Left colon (tissue), 2 donors: Measurements from ENCODE around the gene DEFB110. TPM values are rescaled to one million over a fixed set of nuclear protein-coding genes. Genes with fewer than 3 reads are reported as not detected.

ENCODE experiments used
- ATAC-seq: fragments of 200-7000 bp; cut with Tn5 transposase; one replicate; pipeline ENCODE4 v1.9.1; 2020; ENCODE audit warnings: mild to moderate bottlenecking, moderate library complexity
- DNase-seq, 2 donors: peaks; one replicate each; pipeline ENCODE4 v3.0.0-alpha.2; 2020
- intact Hi-C, 2 donors: fragments of 100-400 bp; cut with DNase I in 1 of 2; cut with micrococcal nuclease in 1 of 2; formaldehyde crosslinking; loops; one replicate each; pipeline versions ENCODE4 v1.11.2 to v1.14.0; 2022; cut with DNase I, micrococcal nuclease
- long read RNA-seq: library from polyadenylated mRNA; unstranded; transcript quantifications from one replicate; pipeline ENCODE4 v2.0.0, GENCODE V29; 2021
- total RNA-seq, 2 donors: library from RNA; stranded (reverse); fragmentation: NEBNext Ultra II Directional; extraction: Animal tissue kit (Norgen Biotek cat#: 25700); gene quantifications; one replicate each; pipeline ENCODE4 v1.2.1, GENCODE V29; 2021
- donor health status: DM: no; HTN: no; CAD: no.
- donor health status: DM: yes; HTN: yes; CAD: no.

DEFB110 gene
- not detected for total RNA-seq
- long read RNA-seq = 0 reads

DNA sequence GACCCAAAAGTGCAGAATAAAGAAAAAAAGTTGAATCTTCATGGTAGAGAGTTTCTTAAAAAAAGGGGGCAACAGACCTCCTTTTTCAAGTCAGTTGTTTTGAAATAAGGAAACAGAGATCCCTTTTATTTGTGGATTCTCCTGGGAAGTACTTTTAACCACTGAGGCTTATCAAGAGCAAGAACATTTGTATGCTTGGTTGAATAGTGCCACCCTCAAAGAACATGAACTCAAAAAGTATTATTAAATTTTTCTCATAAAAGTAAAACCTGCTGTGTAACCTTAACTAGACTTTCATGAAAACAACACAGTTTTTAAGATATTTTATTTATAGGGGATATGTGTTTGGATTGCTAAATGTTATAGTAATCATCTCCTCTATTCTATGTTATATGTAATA lies at the start of gene DEFB110:
DEFB110 (minus strand) TSS at position 101 of the 400 bp plus-strand sequence; CDS start at position 42, 59 bp downstream.
- intact Hi-C loops = no loop called here
- ATAC-seq (no peak), DNase-seq (no peak)

- no peak for DNase-seq
- intact Hi-C loops = no loop called here
- no peak for ATAC-seq
Measured at GRCh38 chr6:50070101-50070500, 48.3 kb upstream of the DEFB110 start.

DNA sequence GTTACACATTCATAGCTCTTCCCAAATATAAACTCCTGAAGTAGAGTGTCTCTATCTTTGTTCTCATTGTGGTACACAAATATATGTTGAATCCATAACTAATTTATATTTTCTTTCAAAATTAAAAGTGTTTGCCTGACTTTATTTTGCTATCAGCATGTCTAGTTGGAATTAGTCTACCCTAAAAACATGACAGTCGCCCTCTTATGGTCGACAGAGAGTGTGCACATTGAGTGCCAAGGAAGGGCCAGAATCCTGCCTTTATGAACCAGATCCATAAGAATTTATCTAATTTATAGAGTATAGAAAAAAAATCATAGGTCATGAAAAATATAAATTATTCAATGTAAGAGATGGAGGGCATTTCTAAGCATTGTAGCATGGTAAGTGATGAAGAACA lies 40.3 kb upstream of the DEFB110 start:
- intact Hi-C loops = no loop called here
- ATAC-seq = no peak
- no peak for DNase-seq

DNA sequence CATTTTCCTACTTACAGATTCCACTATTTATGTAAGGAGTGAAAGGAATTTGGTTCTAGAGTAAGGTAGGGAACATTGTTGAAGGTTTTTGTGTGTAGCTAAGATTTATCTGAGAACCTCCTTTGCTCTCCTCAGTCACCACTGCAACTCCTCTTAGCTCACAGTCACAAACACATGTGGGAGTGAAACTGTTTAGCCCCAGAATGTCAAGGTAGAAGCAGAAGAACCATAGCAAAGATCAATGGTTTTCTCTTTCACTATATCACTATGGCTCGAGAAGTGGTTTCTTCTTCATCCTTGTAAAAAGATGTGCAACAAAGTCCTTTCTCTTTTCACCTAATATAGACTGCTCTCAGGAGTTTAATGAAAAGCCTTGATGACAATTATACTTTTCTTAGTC lies 34.4 kb upstream of the DEFB110 start:
- no peak for ATAC-seq
- DNase-seq = no peak
- intact Hi-C loops = no loop called here

DNA sequence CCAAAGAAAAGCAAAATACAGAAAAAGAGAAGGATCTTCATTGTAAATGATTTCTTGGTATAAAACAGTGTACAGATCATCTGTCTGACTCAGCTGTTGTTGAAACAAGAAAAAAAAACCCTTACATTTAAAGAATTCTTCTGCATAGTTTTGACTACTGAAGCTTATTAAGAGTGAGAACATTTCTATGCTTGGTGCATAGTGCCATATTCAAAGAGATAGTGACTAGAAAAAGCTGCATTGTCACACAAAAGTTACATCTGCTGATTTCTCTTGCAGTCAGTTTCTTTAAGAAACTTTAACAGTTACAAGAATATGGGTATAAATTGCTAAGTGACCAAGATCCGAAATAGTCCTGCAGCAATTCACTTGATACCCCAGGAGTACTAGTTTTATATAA lies 28.0 kb upstream of the DEFB110 start, which contains the start of gene DEFB112:
DEFB112 (minus strand) TSS at position 101 of the 400 bp plus-strand sequence; CDS start at position 41, 60 bp downstream.
- intact Hi-C loops = no loop called here
- DNase-seq (no peak), ATAC-seq (no peak)

- ATAC-seq = no peak
- no peak for DNase-seq
- intact Hi-C loops = no loop called here
Measured at GRCh38 chr6:50047026-50047425, 25.2 kb upstream of the DEFB110 start.

DNA sequence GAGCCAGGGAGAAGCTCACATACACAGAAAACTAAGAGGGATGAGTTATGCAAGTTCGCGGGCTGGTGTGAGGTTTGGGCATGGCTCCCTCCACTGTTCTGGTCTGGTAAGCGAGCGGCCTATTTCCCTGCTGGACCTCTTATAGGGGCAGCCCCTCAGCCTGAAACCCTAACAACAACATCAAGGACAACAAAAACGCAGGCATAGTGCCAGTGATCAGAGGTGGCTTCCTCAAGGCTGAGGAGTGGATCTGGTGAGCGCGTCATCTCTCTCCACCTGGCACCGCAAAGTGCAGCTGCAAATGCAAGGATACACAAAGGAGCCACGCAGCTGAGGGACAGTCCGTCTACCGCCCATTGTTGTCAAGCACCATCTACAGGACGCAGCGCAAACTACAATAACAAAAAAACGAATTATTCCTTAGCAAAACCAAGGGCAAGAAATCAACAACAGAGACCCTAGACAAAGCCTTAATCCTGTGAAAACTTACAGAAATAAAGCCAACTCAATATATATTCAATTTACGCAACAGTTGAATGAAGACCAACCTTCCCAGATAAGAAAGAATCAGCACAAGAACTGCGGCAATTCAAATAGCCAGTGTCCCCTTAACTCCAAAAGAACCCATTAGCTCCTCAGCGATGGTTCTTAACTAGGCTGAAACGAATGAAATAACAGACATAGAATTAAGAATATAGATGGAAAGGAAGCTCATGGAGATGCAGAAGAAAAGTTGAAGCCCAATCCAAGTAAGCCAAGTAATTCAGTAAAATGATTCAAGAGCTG lies 9.2 kb upstream of the DEFB110 start:
- DNase-seq = no peak

GRCh38 chr6:50030350-50030749 lies 8.6 kb upstream of the DEFB110 start:
- intact Hi-C loops = no loop called here
- ATAC-seq (no peak), DNase-seq (no peak)

More for the DNA sequence above, 9.2 kb upstream of the DEFB110 start:
- ATAC-seq = no peak
- intact Hi-C loops = no loop called here

DNA sequence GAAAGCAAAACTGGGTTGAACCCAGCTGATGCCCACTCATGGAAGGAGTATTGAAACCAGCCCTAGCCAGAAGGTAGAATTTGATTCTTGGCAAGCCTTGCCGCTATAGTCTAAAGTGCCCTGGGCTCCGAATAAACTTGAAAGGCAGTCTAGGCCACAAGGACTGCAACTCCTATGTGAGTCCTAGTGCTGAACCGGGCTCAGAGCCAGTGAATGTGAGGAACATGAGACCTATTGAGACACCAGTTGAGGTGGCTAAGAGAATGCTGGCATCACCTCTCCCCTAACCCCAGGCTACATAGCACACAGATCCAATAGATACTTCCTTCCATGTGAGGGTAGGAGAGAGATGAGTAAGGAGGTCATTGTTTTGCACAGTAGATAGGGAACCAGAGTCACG lies 3.5 kb upstream of the DEFB110 start:
- intact Hi-C loops = no loop called here
- ATAC-seq (no peak), DNase-seq (no peak)

DNA sequence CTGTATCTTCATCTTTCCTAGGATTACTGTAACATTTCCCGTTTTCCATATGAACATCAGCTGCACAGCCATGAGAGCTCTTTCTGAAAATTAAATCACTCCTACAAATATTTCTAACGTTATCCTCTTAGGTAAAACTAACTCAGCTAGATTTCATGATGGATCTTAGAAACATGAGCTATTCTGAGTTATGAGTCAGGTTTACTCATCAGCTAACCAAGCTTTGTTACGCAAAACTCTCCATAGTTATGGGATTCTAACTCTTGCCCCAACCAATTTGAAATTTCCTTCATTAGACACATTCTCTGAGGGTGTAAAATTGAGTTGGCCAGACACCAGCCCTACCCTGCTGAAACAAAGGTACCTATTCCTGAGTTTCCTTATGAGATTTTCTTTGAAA lies 14.0 kb downstream of the DEFB110 start:
- no peak for DNase-seq
- intact Hi-C loops = no loop called here
- ATAC-seq = no peak

DNA sequence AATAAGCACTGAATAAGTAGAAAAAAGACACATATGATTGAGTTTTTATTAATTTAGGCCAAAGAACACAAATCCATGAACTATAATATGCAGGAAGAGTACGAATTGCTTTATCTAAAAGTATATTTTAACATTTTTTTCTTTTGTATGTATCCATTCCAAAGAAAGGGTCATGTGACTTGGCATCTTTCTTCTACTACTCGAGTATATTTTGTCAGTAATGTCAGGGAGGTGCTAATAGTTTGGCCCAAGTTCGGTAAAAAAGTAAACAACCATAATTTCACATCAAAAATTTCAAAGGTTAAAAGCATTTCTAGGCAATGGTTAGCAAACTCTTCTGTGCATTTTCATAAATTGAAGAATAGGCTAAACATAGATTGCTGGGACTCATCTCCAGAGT lies 18.7 kb downstream of the DEFB110 start:
- no peak for DNase-seq
- intact Hi-C loops = no loop called here
- no peak for ATAC-seq

DNA sequence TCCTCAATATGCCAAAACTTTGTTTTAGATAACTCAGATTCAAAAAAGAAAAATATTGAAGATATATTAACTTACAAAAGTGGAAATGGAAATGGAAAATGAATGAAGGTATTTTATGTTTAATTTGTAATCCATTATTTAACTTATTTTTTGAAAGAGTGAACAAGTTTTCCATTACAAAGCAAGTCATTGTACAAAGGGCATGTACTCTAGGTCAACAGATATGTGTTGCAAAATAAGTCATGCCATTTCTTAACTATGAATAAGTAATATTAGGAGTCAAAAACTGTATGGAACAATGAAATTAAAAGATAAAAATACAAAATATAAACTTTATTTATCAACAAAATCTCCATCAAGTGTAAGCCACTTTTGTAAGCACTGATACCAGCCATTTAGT lies 26.5 kb downstream of the DEFB110 start:
- no peak for ATAC-seq
- intact Hi-C loops = no loop called here
- DNase-seq = no peak

DNA sequence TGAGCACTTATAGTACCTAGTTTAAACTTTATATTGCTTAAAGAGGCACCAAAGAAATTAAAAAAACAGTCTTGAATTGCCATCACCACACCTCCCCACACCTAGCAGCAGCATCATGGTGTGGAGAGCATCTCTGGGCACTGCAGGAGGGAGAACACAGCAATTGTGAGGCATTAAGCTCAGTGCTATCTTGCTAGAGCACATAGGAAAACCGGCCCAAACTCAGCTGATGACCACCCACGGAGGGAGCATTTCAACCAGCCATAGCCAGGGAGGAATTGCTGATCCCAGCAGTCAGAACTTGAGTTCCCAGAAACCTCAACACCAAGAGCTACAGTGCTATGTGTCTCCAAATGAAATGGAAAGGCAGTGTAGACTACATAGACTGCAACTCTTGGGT lies 32.9 kb downstream of the DEFB110 start:
- DNase-seq (no peak), ATAC-seq (no peak)
- intact Hi-C loops = no loop called here

- DNase-seq (no peak), ATAC-seq (no peak)
- intact Hi-C loops = no loop called here
Measured at GRCh38 chr6:49987749-49988148, 34.0 kb downstream of the DEFB110 start.

DNA sequence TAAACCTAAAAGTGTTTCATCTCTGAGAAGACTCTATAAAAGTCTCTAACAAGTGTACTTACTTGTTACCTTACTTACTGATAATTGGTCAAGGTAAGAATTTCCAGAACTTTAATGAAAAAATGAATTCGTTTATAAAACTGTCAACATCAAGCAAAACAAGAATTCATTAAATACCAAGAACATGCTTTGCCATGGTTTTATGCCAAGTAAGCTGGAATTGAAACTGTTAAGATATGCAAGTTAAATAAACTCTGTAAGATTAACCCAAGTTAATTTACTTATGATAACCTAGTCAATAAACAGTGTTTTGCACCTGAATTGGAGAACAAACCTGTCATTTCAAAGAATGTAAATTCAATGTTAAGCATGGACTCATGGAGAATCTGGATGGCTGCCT lies 35.2 kb downstream of the DEFB110 start:
- no peak for DNase-seq
- no peak for ATAC-seq
- intact Hi-C loops = no loop called here

- DNase-seq = no peak
- no peak for ATAC-seq
- intact Hi-C loops = no loop called here
Measured at GRCh38 chr6:49982046-49982445, 39.7 kb downstream of the DEFB110 start.

GRCh38 chr6:49980898-49981297 lies 40.9 kb downstream of the DEFB110 start:
- intact Hi-C loops = no loop called here
- DNase-seq (no peak), ATAC-seq (no peak)

- ATAC-seq (no peak), DNase-seq (no peak)
- intact Hi-C loops = no loop called here
Measured at GRCh38 chr6:49979584-49979983, 42.2 kb downstream of the DEFB110 start.

DNA sequence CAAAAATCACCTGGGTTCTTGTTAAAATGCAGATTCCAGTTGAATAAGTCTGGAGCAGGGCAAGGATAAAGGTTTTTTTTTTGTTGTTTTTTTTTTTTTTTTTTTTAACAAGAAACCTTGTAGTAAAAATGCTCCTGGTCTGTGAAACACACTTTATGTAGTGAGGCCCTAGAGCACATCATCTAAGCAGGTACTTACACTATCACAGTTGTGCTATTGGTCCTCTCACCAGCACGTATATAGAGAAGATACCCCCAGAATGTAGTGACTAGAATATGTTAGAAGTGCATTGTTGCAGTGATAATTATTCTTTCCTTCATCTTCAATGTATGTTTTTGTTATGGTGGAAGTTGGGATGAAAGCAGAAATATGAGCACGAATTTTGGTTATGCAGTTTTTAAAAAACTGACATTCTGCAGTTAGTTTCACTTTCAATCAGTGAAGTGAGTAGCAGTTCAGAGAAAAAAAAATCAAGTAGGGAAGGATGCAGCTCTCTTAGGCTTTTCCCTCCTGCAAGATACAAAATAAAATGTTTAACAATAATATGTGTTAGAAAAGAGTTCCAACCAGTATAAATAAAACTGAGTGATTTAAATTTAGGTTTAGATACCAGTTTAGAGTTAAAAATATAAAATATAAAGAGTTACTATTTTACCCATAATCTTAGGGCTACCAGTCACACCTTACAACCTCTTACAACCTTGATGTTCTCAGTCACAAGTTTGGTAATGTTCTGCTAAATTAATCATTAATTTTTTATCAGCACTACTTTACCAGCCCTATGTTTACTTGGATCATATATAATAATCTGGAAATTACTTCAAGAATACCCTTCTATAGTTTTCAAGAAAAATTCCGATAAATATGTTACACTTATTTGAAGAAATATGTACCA lies 43.2 kb downstream of the DEFB110 start:
- DNase-seq = no peak
- intact Hi-C loops = no loop called here
- ATAC-seq = no peak

DNA sequence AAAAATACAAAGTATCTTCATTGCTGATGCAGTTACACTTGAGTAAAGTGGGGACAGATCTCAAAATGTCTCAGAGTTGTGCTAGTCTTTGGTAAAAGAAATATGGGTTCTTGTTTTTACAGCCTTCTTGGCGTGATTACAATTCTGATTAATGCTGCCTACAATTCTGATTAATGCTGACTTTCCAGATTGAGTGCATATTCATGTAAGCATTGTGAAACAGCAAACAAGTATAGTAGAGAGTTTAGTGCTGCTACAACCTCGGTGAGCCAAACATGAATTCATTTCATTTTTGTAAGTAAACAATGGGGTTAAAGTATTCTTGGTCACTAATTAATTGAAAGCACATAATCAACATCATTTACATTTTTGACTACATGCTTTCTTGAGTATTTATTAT lies 52.2 kb downstream of the DEFB110 start, which contains the start of gene DEFB113:
DEFB113 (minus strand) TSS at position 21 of the 400 bp plus-strand sequence; CDS start at position 21, 0 bp downstream.
- intact Hi-C loops = no loop called here
- no peak for ATAC-seq

More for the DNA sequence above, 52.2 kb downstream of the DEFB110 start, which contains the start of gene DEFB113:
- DNase-seq = no peak
